Spinal cord (tissue), 10 donors: ENCODE data around the gene ZNF280B. TPM values are rescaled to one million over a fixed set of nuclear protein-coding genes. Genes with fewer than 3 reads are reported as not detected.

Experiments used
- DNase-seq, 6 donors: peaks; one replicate each; pipeline versions ENCODE4 v3.0.0 to v3.0.0-alpha.2; 2013 to 2015; ENCODE audit warnings: low spot score in 6 of 6, low read depth in 4 of 6
- H3K27ac ChIP-seq: one replicate; pipeline ENCODE4 v1.5.1; 2013; ENCODE audit warnings: low read depth, low read length, control low read depth
- H3K27me3 ChIP-seq: one replicate; pipeline ENCODE4 v1.6.1; 2013; ENCODE audit warnings: low read length; ENCODE audit not compliant: control insufficient read depth, insufficient read depth
- H3K36me3 ChIP-seq: one replicate; pipeline ENCODE4 v1.6.1; 2013; ENCODE audit warnings: low read length; ENCODE audit not compliant: control insufficient read depth, insufficient read depth
- H3K4me1 ChIP-seq: one replicate; pipeline ENCODE4 v1.6.1; 2013; ENCODE audit warnings: low read length; ENCODE audit not compliant: control insufficient read depth, insufficient read depth
- H3K4me3 ChIP-seq: one replicate; pipeline ENCODE4 v1.5.1; 2013; ENCODE audit warnings: low read depth, low read length, control low read depth
- H3K9me3 ChIP-seq: one replicate; pipeline ENCODE4 v1.6.1; 2013; ENCODE audit warnings: low read length; ENCODE audit not compliant: control insufficient read depth, insufficient read depth
- WGBS: methylation state at CpG from one replicate; pipeline ENCODE4 v1.1.5; 2013; ENCODE audit warnings: missing lambda C conversion rate; ENCODE audit not compliant: insufficient coverage; 5-methylcytosine and 5-hydroxymethylcytosine counted together
- polyA plus RNA-seq, 2 donors: library from polyadenylated mRNA; unstranded; fragments of 120-200 nt; gene quantifications; one replicate each; pipeline ENCODE4 v1.2.1, GENCODE V29; 2013; ENCODE audit not compliant: insufficient read length in 2 of 2
- total RNA-seq, 2 donors: library from RNA; depleted of rRNA in 1 of 2; stranded (reverse); fragments of 120-200 nt in 1 of 2; fragments of >200 nt in 1 of 2; gene quantifications; one replicate each; pipeline versions ENCODE4 v1.2.3 to v1.2.4, GENCODE V29; 2013 to 2014
- donor health status: healthy.

Gene ZNF280B
- total and polyA plus RNA-seq, 4 donors, result 3.4 to 5.0 (median 4.3) TPM

DNA sequence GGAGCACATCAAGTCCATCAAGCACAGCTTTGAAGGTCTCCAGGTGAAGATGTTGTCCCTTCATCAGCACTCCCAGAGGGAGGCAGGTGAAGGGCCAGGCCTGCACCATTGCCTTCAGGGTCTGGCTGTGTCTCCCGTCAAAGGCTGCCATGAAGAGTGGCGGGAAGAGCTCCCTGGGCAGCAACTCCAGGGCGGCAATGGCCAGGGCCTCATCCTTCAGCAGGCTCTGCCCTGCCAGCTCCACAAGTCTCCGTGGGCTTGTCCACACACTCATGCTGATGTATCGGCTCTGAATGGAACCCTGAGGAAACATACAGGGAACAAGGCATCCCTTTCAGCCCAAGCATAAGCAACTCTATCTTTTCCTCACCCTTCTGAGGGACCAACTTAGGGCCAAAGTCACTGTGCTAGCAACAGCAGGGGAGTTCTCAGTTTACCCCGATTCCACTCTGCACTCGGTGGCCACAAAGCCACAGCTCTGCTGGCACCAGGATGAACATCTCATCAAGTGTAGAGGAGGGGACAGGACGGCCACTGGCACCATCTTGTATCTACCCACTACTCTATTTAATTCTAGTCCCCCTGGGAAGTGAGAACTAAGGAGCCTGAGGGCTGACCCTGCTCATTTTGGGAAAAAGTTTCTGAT, 42.4 kb upstream of the ZNF280B start:
- Histone ChIP-seq H3K9me3 (no peaks in the 10 kb centered on the region), H3K27ac (no peak overlapping the region), H3K36me3 (no peaks in the 10 kb centered on the region), H3K4me1 (no peaks in the 10 kb centered on the region), H3K4me3 (no peak overlapping the region), H3K27me3 (no peaks in the 10 kb centered on the region)
- WGBS, result 91% methylated on average over 6 of the region's 8 CpGs
- no peak for DNase-seq

DNA sequence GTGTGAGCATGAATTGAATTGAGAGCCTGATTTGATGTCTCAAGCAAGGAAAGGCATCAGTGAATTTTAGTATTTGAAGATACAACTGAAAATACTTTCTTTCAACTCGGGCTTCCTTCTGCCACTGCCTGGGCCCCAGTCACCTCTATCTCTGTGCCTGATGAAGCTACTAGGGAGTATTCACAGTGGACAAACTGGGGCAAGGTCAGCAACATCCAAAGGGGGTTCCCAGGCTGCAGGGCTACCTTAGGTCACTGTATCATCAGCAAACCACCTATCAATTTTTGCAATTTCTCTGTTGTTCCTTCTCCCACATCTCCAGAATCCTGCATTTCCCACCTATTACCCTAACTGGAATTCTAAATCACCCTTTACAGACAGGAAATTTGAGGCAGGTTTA, 40.4 kb upstream of the ZNF280B start:
- Histone ChIP-seq H3K36me3 (no peaks in the 10 kb centered on the region), H3K4me3 (no peak overlapping the region), H3K27ac (no peak overlapping the region), H3K27me3 (no peaks in the 10 kb centered on the region), H3K9me3 (no peaks in the 10 kb centered on the region), H3K4me1 (no peaks in the 10 kb centered on the region)
- no peak for DNase-seq
- 50% methylated on average over 1 of the region's 1 CpG for WGBS

- H3K27ac ChIP-seq, result no peak overlapping the region
- no peak for DNase-seq
- H3K36me3 ChIP-seq, result no peaks in the 10 kb centered on the region
- no peaks in the 10 kb centered on the region for H3K9me3 ChIP-seq
- no peaks in the 10 kb centered on the region for H3K27me3 ChIP-seq
- H3K4me3 ChIP-seq, result no peak overlapping the region
- H3K4me1 ChIP-seq, result no peaks in the 10 kb centered on the region
- WGBS, result 56% methylated on average over 4 of the region's 9 CpGs
Measured at GRCh38 chr22:22548317-22548716, 39.8 kb upstream of the ZNF280B start.

DNA sequence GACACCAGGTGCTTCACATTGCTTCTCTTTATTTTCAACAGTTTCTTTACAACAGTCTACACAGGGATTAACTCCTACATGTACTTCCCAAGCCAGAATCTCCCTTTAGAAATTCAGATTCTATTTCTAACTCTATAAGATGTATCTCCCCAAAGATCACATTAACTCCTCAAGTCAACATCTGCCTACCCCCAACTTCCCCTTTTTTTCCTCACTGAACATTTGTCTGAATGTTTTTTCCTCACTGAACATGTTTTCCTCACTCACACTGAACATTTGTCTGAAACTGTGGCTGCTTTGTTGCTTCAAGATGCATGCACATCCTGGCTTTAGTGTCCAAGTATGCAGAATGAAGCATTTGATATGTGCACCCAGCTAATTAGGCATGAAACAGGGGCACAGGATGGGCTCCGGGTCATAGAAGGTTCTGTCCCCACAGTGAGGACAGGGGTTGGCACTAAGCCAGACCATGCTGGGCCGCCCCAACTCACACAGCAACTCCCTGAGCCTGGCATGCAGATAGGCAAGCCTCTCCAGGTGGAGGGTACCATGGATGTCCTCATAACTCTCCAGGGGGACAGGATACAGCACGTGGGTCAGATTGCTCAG, 39.3 kb upstream of the ZNF280B start:
- WGBS, result 54% methylated on average over 3 of the region's 3 CpGs
- Histone ChIP-seq H3K27ac (no peak overlapping the region), H3K27me3 (no peaks in the 10 kb centered on the region), H3K9me3 (no peaks in the 10 kb centered on the region), H3K4me3 (no peak overlapping the region), H3K36me3 (no peaks in the 10 kb centered on the region), H3K4me1 (no peaks in the 10 kb centered on the region)
- DNase-seq, result peak in 1 of 6 donors; percentile 4

DNA sequence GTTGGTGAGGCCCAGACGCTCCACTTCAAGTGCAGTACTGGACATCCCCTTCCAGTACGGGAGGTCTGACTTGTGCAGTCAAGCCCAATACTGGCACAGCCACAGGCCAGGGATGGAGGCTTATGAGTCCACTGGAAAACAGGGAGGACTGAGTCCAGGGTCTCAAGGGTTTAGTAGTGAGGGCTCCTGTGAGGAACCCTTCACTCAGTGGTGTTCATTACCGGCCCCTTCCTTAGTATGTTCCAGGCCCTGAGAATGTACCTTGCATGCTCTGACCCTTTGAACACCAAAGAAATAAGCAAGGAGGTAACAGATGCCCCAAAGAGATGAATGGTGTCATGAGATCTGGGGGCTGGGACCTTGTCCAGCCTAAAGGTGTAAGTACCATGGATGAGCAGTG, 38.7 kb upstream of the ZNF280B start:
- Histone ChIP-seq H3K27ac (no peak overlapping the region), H3K9me3 (no peaks in the 10 kb centered on the region), H3K36me3 (no peaks in the 10 kb centered on the region), H3K27me3 (no peaks in the 10 kb centered on the region), H3K4me3 (no peak overlapping the region), H3K4me1 (no peaks in the 10 kb centered on the region)
- WGBS, result 94% methylated on average over 3 of the region's 3 CpGs
- no peak for DNase-seq

DNA sequence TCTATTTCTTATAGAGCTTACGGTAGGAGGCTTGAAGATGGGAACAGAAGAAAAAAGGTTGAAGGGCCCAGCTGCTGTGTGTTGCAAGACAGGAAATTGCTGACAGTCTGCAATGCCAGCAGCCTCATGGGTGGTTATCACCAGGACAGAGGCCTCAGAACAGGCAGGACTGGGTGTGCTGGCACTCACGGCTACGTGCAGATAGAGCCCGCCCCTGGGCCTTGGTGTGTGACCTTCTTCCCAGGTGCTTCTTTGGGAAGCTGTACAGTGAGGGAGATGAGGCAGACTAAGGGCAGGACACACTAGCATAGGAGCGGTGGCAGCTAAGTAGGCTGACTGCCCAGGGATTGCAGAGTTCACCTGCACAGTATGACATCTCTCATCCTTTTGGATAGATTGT, 37.9 kb upstream of the ZNF280B start:
- DNase-seq, result no peak
- 74% methylated on average over 4 of the region's 5 CpGs for WGBS
- Histone ChIP-seq H3K27ac (no peak overlapping the region), H3K9me3 (no peaks in the 10 kb centered on the region), H3K27me3 (no peaks in the 10 kb centered on the region), H3K36me3 (no peaks in the 10 kb centered on the region), H3K4me3 (no peak overlapping the region), H3K4me1 (no peaks in the 10 kb centered on the region)

DNA sequence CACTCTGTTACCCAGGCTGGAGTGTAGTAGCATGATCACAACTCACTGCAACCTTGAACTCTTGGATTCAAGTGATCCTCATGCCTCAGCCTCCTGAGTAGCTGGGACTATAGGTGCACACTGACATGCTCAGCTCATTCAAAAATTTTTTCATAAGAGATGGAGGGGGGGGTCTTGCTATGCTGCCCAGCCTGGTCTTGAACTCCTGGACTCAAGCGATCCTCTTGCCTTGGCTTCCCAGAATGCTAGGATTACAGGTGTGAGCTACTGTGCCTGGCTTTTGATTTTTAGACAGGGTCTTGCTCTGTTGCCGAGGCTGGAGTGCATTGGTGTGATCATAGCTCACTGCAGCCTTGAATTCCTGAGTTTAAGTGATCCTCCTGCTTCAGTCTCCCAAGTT, 36.5 kb upstream of the ZNF280B start:
- no peaks in the 10 kb centered on the region for H3K4me1 ChIP-seq
- 94% methylated on average over 2 of the region's 2 CpGs for WGBS
- H3K9me3 ChIP-seq, result no peaks in the 10 kb centered on the region
- H3K4me3 ChIP-seq, result no peak overlapping the region
- no peak overlapping the region for H3K27ac ChIP-seq
- no peak for DNase-seq
- H3K36me3 ChIP-seq, result no peaks in the 10 kb centered on the region
- no peaks in the 10 kb centered on the region for H3K27me3 ChIP-seq

DNA sequence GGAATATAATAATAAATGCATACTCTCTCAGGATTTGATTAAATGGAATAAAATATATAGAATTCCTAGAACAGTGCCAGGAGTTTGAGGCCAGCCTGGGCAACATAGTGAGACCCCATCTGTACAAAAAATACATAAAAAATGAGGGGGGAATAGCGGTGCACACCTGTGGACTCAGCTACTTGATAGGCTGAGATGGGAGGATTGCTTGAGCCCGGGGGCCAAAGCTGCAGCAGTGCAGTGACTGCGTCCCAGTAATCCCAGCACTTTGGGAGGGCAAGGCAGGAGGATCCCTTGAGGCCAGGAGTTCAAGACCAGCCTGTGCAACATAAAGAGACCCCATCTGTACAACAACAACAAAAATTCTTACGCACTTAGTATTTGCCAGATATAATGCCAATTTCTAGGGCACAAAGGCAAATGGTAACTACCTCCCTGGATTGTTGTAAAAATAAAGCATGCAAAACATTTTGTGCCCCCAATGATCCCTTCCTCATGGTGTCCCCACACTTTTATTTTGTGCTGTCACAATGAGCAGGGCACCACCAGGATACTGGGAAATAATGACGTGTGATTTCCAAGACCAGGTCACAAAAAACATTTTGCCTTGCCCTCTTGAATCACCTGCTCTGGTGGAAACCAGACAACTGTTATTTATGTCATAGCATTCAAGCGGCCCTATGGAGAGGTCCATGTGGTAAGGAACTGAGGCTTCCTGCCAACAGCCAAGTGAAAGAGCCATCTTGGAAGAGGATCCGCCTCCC, 29.9 kb upstream of the ZNF280B start:
- Histone ChIP-seq H3K27ac (no peak overlapping the region), H3K4me3 (no peak overlapping the region), H3K9me3 (no peaks in the 10 kb centered on the region), H3K36me3 (no peaks in the 10 kb centered on the region), H3K27me3 (peaks cover 2% of the 10 kb centered on the region), H3K4me1 (no peaks in the 10 kb centered on the region)
- DNase-seq, result no peak
- 69% methylated on average over 5 of the region's 7 CpGs for WGBS

DNA sequence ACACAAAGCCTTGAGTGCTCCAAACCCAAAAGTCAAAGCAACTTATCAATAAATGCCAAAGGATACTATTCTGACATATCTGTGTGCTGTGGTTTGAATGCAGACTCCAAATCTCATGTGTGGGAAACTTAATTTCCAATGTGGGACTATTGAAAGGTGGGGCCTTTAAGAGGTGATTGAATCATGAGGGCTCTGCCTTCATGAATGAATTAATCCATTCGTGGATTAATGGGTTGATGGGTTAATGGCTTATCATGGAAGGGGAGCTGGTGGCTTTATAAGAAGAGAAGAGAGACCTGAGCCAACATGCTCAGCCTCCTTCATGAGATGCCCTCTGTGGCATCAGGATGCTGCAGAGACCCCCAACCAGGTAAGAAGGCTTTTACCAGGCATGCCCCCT, 28.4 kb upstream of the ZNF280B start:
- H3K27me3 ChIP-seq, result peaks cover 2% of the 10 kb centered on the region
- no peak overlapping the region for H3K4me3 ChIP-seq
- H3K27ac ChIP-seq, result no peak overlapping the region
- no peaks in the 10 kb centered on the region for H3K9me3 ChIP-seq
- no peaks in the 10 kb centered on the region for H3K4me1 ChIP-seq
- H3K36me3 ChIP-seq, result no peaks in the 10 kb centered on the region
- no peak for DNase-seq
- WGBS, result 43% methylated on average over 1 of the region's 1 CpG

GRCh38 chr22:22536515-22536914, 28.0 kb upstream of the ZNF280B start:
- WGBS, result no CpG with 5 or more reads among the region's 6 CpGs
- H3K27ac ChIP-seq, result no peak overlapping the region
- no peak for DNase-seq
- no peaks in the 10 kb centered on the region for H3K4me1 ChIP-seq
- no peak overlapping the region for H3K4me3 ChIP-seq
- no peaks in the 10 kb centered on the region for H3K9me3 ChIP-seq
- peaks cover 2% of the 10 kb centered on the region for H3K27me3 ChIP-seq
- H3K36me3 ChIP-seq, result no peaks in the 10 kb centered on the region
